Fibroblast of villous mesenchyme (primary cell): ENCODE results near the gene TNRC6C. TPM values are rescaled to one million over a fixed set of nuclear protein-coding genes. Genes with fewer than 3 reads are reported as not detected.

ENCODE experiments used
- DNase-seq: peaks from one replicate; pipeline ENCODE4 v3.0.0-alpha.2; 2010; ENCODE audit warnings: low read depth
- H3K4me3 ChIP-seq: 2 replicates; pipeline ENCODE4 v1.5.1; 2011; ENCODE audit warnings: low read depth, mild to moderate bottlenecking, low read length
- CTCF ChIP-seq: IDR thresholded peaks from 2 replicates; pipeline ENCODE4 v1.5.1; 2012; ENCODE audit warnings: low read depth, mild to moderate bottlenecking, low read length; ENCODE audit not compliant: insufficient read depth
- total RNA-seq: library from RNA; depleted of rRNA; stranded (reverse); fragments of >200 nt; gene quantifications from 2 replicates; pipeline ENCODE4 v1.2.3, GENCODE V29; 2012

Gene TNRC6C
- total RNA-seq, 1 donor: 4.3 TPM

DNA sequence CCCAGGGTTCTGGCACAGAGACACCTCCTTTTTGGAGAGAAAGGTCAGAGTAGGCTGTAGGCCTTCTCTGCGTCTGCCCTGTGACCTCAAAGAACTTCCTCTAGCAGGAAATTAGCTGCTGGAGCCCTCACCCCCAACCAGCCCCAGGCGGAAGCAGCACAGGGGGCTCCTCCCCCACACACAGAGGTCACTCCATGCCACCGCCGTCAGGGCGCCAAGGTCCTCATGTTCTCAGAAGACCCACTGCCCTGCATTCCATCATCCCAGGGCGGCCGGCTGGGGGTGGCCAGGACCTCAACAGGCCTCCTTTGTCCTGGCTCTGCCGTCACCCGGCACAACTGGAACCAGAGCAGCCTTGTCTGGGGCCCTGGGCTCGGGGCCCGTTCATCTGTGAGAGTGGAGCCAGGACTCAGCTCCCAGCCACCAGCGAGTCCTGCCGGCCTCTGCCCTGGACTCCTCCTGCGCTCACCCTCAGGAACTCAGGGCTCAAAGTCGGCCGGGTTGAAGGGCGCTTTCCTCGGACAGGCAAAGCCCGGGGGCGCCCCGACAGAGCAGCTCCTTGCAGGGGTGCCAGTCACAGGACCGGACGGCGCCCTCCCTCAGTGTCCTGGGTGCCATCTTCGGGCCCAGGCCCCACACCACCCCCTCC, 168.9 kb downstream of the TNRC6C start:
- no peak for TF ChIP-seq CTCF
- peak overlapping the region; percentile 67 for H3K4me3 ChIP-seq
- no peak for DNase-seq

- H3K4me3 ChIP-seq: peak overlapping the region; percentile 67
- no peak for DNase-seq
- TF ChIP-seq CTCF: no peak
Measured at GRCh38 chr17:78127888-78128550, 169.5 kb downstream of the TNRC6C start.

GRCh38 chr17:78128551-78129350, 170.2 kb downstream of the TNRC6C start, which contains the start of gene TMC6:
Gene TMC6 (minus strand): TSS chr17:78128755. CDS start chr17:78126832, 1,923 bp downstream.
- DNase-seq: no peak
- peak within 1 kb of the TSS; percentile 67 for H3K4me3 ChIP-seq

GRCh38 chr17:78129351-78130089, 171.0 kb downstream of the TNRC6C start:
- no peak for TF ChIP-seq CTCF
- DNase-seq: no peak
- no peak overlapping the region for H3K4me3 ChIP-seq

More at GRCh38 chr17:78128551-78129350, 170.2 kb downstream of the TNRC6C start, which contains the start of gene TMC6:
- TF ChIP-seq CTCF: no peak

DNA sequence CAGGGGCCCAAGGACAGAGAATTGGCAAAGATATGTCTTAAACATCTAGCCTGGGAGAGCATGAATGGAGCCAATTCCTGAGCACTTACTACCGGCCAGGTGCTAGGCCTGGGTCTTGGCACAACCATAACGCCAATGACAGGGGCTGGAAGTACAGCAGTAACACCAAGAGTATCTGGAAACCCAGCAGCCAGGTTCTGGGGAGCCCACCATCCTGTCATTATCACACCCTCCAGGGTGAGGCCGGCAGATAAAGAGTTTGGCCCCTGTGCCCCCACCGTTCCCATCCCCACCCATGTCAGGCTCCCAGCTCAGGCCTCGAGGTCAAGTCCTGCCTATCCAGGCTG, 171.6 kb downstream of the TNRC6C start:
- TF ChIP-seq CTCF: no peak
- no peak overlapping the region for H3K4me3 ChIP-seq
- DNase-seq: no peak

- no peak for TF ChIP-seq CTCF
- no peak for DNase-seq
- no peak within 1 kb of the TSS for H3K4me3 ChIP-seq
Measured at GRCh38 chr17:78130437-78131101, 172.1 kb downstream of the TNRC6C start, which contains the start of gene TMC8. Gene TMC8 (plus strand): TSS chr17:78130771. CDS start chr17:78131589, 818 bp downstream.
